HepG2 (cell line): ENCODE results near the gene STAG3. TPM values are rescaled to one million over a fixed set of nuclear protein-coding genes. Genes with fewer than 3 reads are reported as not detected.

Experiments
- ATAC-seq: fragments of 200-7000 bp; cut with Tn5 transposase; 3 replicates; pipeline ENCODE4 v1.9.1; 2020; ENCODE audit warnings: mild to moderate bottlenecking, moderate library complexity
- BruUV-seq: library from RNA; stranded (reverse); fragments of 400-500 nt; replicated peaks from 2 replicates; lab custom pipeline; 2021; lab: Mats Ljungman, UMichigan
- CTCF ChIA-PET: fragments of 300-600 bp; formaldehyde crosslinking; extraction: SDS; loops from one replicate; lab custom pipeline; 2021; ENCODE audit warnings: low total read pairs, inconsistent platforms, low intra/inter-chr PET ratio; lab: Yijun Ruan, JAX
- POLR2A ChIA-PET: fragments of 350-600 bp; sonication (Branson Sonifier 250); formaldehyde crosslinking; loops from one replicate; lab custom pipeline; 2020; ENCODE audit warnings: antibody characterized with exemption, inconsistent platforms; lab: Yijun Ruan, JAX
- DNase-seq: peaks from one replicate; pipeline ENCODE4 v3.0.0-alpha.2; 2015; ENCODE audit warnings: low spot score
- FAIRE-seq: peaks from 3 replicates; lab custom pipeline; 2011; peaks lifted over from hg19 to GRCh38; lab: Jason Lieb, UNC
- H2AFZ ChIP-seq: one replicate; pipeline ENCODE4 v1.6.1; 2011; ENCODE audit warnings: low read length, inconsistent platforms
- H3K27ac ChIP-seq: fragments of 300-600 bp; 3 replicates; pipeline ENCODE4 v1.8.0; 2011; ENCODE audit warnings: mixed run types, mild to moderate bottlenecking, mixed read lengths, low read length, inconsistent platforms; ENCODE audit not compliant: insufficient read depth; ENCODE audit errors: extremely low read length
- H3K27me3 ChIP-seq, 2 experiments: fragments of 200-600 bp in 1 of 2; 2 replicates in 1 of 2; 3 replicates in 1 of 2; pipeline versions ENCODE4 v1.6.0 to v1.8.0; 2011; ENCODE audit warnings: low read length in 2 of 2, mild to moderate bottlenecking in 2 of 2, moderate library complexity in 2 of 2, inconsistent platforms in 1 of 2; ENCODE audit not compliant: insufficient read depth in 2 of 2, control insufficient read depth in 1 of 2
- H3K36me3 ChIP-seq, 2 experiments: fragments of 200-600 bp in 1 of 2; replicated peaks in 1 of 2; 2 replicates in 1 of 2; 3 replicates in 1 of 2; pipeline versions ENCODE4 v1.5.1 to v1.8.0; 2011; ENCODE audit warnings: low read length in 2 of 2, inconsistent platforms in 1 of 2; ENCODE audit not compliant: insufficient read depth in 2 of 2, control insufficient read depth in 1 of 2
- H3K4me1 ChIP-seq: 2 replicates; pipeline ENCODE4 v1.5.1; 2012; ENCODE audit warnings: low read length, inconsistent platforms; ENCODE audit not compliant: insufficient read depth
- H3K4me2 ChIP-seq: 2 replicates; pipeline ENCODE4 v1.6.0; 2011; ENCODE audit warnings: low read depth, low read length, inconsistent platforms
- H3K4me3 ChIP-seq, 3 experiments: fragments of 200-600 bp in 1 of 3; sonication (generic), shearing (Covaris generic) in 1 of 3; replicated peaks in 1 of 3; 2 replicates each; pipeline ENCODE4 v1.5.1; 2011 to 2016; ENCODE audit warnings: low read length in 3 of 3, inconsistent platforms in 2 of 3, low read depth in 2 of 3, mild to moderate bottlenecking in 2 of 3, control low read depth in 1 of 3, mixed read lengths in 1 of 3; ENCODE audit not compliant: insufficient read depth in 1 of 3
- H3K79me2 ChIP-seq: one replicate; pipeline ENCODE4 v1.6.1; 2011; ENCODE audit warnings: low read length, inconsistent platforms; ENCODE audit not compliant: insufficient read depth
- H3K9ac ChIP-seq: 2 replicates; pipeline ENCODE4 v1.6.0; 2011; ENCODE audit warnings: mild to moderate bottlenecking, low read depth, low read length, inconsistent platforms; ENCODE audit not compliant: insufficient read depth
- H3K9me3 ChIP-seq: 2 replicates; pipeline ENCODE4 v1.5.1; 2012; ENCODE audit warnings: mild to moderate bottlenecking, low read length
- H4K20me1 ChIP-seq: 2 replicates; pipeline ENCODE4 v1.6.0; 2011; ENCODE audit warnings: inconsistent platforms, mild to moderate bottlenecking, low read length, moderate library complexity; ENCODE audit not compliant: insufficient read depth
- ELF3 ChIP-seq: IDR thresholded peaks from 2 replicates; pipeline ENCODE4 v1.6.1; 2016; ENCODE audit warnings: missing genetic modification reagents, missing compliant biosample characterization
- IRF2 ChIP-seq: IDR thresholded peaks from 2 replicates; pipeline ENCODE4 v1.6.1; 2018; ENCODE audit warnings: missing genetic modification reagents, missing compliant biosample characterization
- KLF11 ChIP-seq: IDR thresholded peaks from 2 replicates; pipeline ENCODE4 v1.6.1; 2016; ENCODE audit warnings: missing compliant biosample characterization
- MBD4 ChIP-seq: IDR thresholded peaks from 2 replicates; pipeline ENCODE4 v1.6.1; 2012; ENCODE audit warnings: low read length, inconsistent platforms, borderline replicate concordance
- MYC ChIP-seq: sonication (generic); formaldehyde crosslinking; IDR thresholded peaks from 2 replicates; pipeline ENCODE4 v1.9.0; 2021; ENCODE audit warnings: missing genetic modification reagents, borderline replicate concordance
- SOX6 ChIP-seq, 2 experiments: fragments of 450-650 bp in 1 of 2; sonication (generic) in 1 of 2; formaldehyde crosslinking in 1 of 2; IDR thresholded peaks; 2 replicates each; pipeline versions ENCODE4 v1.4.0 to v1.6.1; 2017 to 2020; ENCODE audit warnings: antibody characterized with exemption in 1 of 2, mild to moderate bottlenecking in 1 of 2, missing genetic modification reagents in 1 of 2
- SRY ChIP-seq: sonication (generic); formaldehyde crosslinking; IDR thresholded peaks from 2 replicates; pipeline ENCODE4 v1.8.0; 2022; ENCODE audit warnings: mild to moderate bottlenecking, missing genetic modification reagents
- XRCC5 ChIP-seq: fragments of 200-400 bp; formaldehyde crosslinking; optimal IDR thresholded peaks from 2 replicates; pipeline ENCODE3; 2017; ENCODE audit warnings: mild to moderate bottlenecking, low read length
- ZNF350 ChIP-seq: sonication (generic); formaldehyde crosslinking; IDR thresholded peaks from 2 replicates; pipeline ENCODE4 v1.4.0; 2020; ENCODE audit warnings: mild to moderate bottlenecking, low read depth, missing genetic modification reagents, borderline replicate concordance
- ZNF431 ChIP-seq: sonication (generic); formaldehyde crosslinking; IDR thresholded peaks from 2 replicates; pipeline ENCODE4 v1.9.0; 2022; ENCODE audit warnings: missing genetic modification reagents, low read depth, mild to moderate bottlenecking, borderline replicate concordance
- ZNF777 ChIP-seq: sonication (generic); formaldehyde crosslinking; IDR thresholded peaks from 2 replicates; pipeline ENCODE4 v1.4.0; 2020; ENCODE audit warnings: missing genetic modification reagents
- ZSCAN25 ChIP-seq: sonication (generic); formaldehyde crosslinking; IDR thresholded peaks from 2 replicates; pipeline ENCODE4 v1.8.0; 2022; ENCODE audit warnings: mild to moderate bottlenecking, missing genetic modification reagents
- WGBS: methylation state at CpG from one replicate; pipeline ENCODE4 v1.1.6; 2017; ENCODE audit warnings: low lambda C conversion rate; 5-methylcytosine and 5-hydroxymethylcytosine counted together
- in situ Hi-C: cut with HindIII; loops from 2 replicates; pipeline ENCODE4 v1.10.0; 2017; ENCODE audit warnings: low pct_unique_long_range_greater_than_20kb; ENCODE audit not compliant: extremely low pct_ligation_motif_present
- intact Hi-C: fragments of 100-400 bp; cut with micrococcal nuclease; formaldehyde crosslinking; loops from one replicate; pipeline ENCODE4 v1.10.0; 2022; ENCODE audit not compliant: unreplicated experiment
- polyA plus RNA-seq, 8 experiments: library from polyadenylated mRNA; depleted of rRNA in 3 of 8; stranded (reverse) in 7 of 8; unstranded in 1 of 8; fragments of >200 nt; fragmentation: Illumina TruSeq in 4 of 8; extraction: Trizol in 4 of 8; gene quantifications; 2 replicates each; pipeline versions ENCODE4 v1.2.1 to v1.2.3, GENCODE V29; 2011 to 2016; ENCODE audit warnings: low read depth in 4 of 8, missing spikeins in 1 of 8, mixed read lengths in 1 of 8; ENCODE audit not compliant: insufficient read depth in 1 of 8
- total RNA-seq, 5 experiments: library from RNA; depleted of rRNA; stranded (reverse); fragments of >200 nt; fragmentation: Illumina TruSeq; extraction: Trizol; gene quantifications; 2 replicates each; pipeline ENCODE4 v1.2.3, GENCODE V29; 2016; ENCODE audit warnings: low read depth in 1 of 5
- TF ChIP-seq, protein P1 (sequence below), 2 experiments: sonication (generic) in 1 of 2; formaldehyde crosslinking in 1 of 2; IDR thresholded peaks; 2 replicates each; pipeline versions ENCODE4 v1.6.1 to v1.9.0; 2014 to 2022; ENCODE audit warnings: antibody characterized with exemption in 1 of 2, borderline replicate concordance in 1 of 2, inconsistent platforms in 1 of 2, low read depth in 1 of 2, missing genetic modification reagents in 1 of 2
- TF ChIP-seq, protein P2 (sequence below): sonication (generic); IDR thresholded peaks from 2 replicates; pipeline ENCODE4 v1.6.1; 2016; ENCODE audit warnings: low read depth, borderline replicate concordance
- TF ChIP-seq, protein P3 (sequence below): sonication (generic); formaldehyde crosslinking; IDR thresholded peaks from 2 replicates; pipeline ENCODE4 v1.4.0; 2020; ENCODE audit warnings: missing genetic modification reagents

Gene STAG3
- total and polyA plus RNA-seq, 2 of the 13 experiments (the other 11 are each of a cell fraction or from before 2014, with no cell fraction given): 0.09 to 0.33 TPM

DNA sequence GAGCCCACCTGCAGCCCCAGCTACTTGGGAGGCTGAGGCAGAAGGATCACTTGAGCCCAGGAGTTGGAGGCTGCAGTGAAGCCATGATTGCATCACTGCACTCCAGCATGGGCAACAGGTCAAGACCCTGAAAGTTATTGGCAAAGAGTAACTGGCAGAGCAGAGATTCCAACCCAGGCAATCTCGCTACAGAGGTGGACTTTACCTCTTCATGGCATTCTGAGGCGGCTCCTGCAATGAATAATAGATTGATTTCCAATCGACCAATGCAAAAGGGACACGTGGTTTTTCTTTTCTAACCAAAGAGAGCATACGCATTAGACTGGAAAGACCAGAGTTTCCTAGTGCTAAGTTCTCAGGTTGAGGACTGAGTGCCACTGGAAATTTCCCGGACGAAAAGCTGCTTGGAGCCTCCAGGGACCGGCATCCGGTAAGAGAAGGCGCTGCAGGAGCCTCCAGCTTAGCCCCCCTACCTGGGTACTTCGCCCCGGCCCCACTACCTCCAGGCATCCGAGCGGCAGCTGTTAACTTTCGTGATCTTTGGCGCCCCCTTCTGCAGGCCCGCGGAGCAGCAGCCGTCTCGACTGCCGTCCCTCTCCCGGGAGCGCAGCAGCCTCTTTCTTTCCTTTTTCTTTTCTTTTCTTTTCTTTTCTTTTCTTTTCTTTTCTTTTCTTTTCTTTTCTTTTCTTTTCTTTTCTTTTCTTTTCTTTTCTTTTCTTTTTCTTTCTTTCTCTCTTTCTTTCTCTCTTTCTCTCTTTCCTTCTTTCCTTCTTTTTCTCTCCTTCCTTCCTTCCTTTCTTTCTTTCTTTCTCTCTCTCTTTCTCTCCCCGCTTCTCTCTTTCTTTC, 46.9 kb upstream of the STAG3 start:
- BruUV-seq: no TSS peak
- H2AFZ ChIP-seq: peak overlapping the region; percentile 37
- FAIRE-seq (no peak), DNase-seq (peak; percentile 54), ATAC-seq (peak; percentile 10)
- H3K79me2 ChIP-seq: peaks cover 5% of the 10 kb centered on the region
- ChIA-PET POLR2A (interaction anchor here (1.4 to 3.7 kb wide), 2 partner anchors 12 to 30 kb away, joined by 3 to 26 read pairs; partner anchors contain the start of genes AP4M1 and MCM7), CTCF (interaction anchor here (1.9 kb wide), 1 partner anchor 21 kb away, joined by 5 read pairs; no protein-coding TSS in a partner anchor)
- peak overlapping the region in 2 of 3 experiments; percentile 21 to 61; a peak in 4 of 6 replicates for H3K4me3 ChIP-seq
- H3K27me3 ChIP-seq: no peaks in the 10 kb centered on the region
- no peaks in the 10 kb centered on the region for H4K20me1 ChIP-seq
- peak overlapping the region; percentile 67 for H3K9ac ChIP-seq
- H3K4me1 ChIP-seq: peaks cover 38% of the 10 kb centered on the region
- in situ Hi-C loops: loop anchor here (5.0 kb wide), 1 partner anchor 81 kb away; no protein-coding TSS in a partner anchor
- no peaks in the 10 kb centered on the region for H3K9me3 ChIP-seq
- H3K4me2 ChIP-seq: peak overlapping the region; percentile 80
- intact Hi-C loops: no loop called here
- 5% methylated on average over 23 of the region's 24 CpGs for WGBS
- H3K27ac ChIP-seq: peak overlapping the region; percentile 62
- H3K36me3 ChIP-seq: no peaks in the 10 kb centered on the region
- TF ChIP-seq IRF2 (CRISPR knock-in tag) (0 out of 2 replicates have a peak, but pooled peaks have one; percentile 15), ELF3 (0 out of 2 replicates have a peak, but pooled peaks have one; percentile 20), MYC (CRISPR knock-in tag) (peak; percentile 37; the same call in 1 of the 2 replicates), ZNF350 (peak; percentile 20; the same call in 1 of the 2 replicates), XRCC5 (peak; percentile 59), ZNF431 (CRISPR knock-in tag) (no peak), SRY (CRISPR knock-in tag) (no peak), ZSCAN25 (no peak), SOX6 (IDR thresholded peaks at IDR 0.05) (no peak), SOX6 (CRISPR knock-in tag; IDR thresholded peaks at IDR 0.05) (peak; percentile 29; the same call in 1 of the 2 replicates), KLF11 (no peak), MBD4 (no peak), ZNF777 (CRISPR knock-in tag) (peak; percentile 40; the same call in 1 of the 2 replicates)
- TF ChIP-seq, protein P1, sequence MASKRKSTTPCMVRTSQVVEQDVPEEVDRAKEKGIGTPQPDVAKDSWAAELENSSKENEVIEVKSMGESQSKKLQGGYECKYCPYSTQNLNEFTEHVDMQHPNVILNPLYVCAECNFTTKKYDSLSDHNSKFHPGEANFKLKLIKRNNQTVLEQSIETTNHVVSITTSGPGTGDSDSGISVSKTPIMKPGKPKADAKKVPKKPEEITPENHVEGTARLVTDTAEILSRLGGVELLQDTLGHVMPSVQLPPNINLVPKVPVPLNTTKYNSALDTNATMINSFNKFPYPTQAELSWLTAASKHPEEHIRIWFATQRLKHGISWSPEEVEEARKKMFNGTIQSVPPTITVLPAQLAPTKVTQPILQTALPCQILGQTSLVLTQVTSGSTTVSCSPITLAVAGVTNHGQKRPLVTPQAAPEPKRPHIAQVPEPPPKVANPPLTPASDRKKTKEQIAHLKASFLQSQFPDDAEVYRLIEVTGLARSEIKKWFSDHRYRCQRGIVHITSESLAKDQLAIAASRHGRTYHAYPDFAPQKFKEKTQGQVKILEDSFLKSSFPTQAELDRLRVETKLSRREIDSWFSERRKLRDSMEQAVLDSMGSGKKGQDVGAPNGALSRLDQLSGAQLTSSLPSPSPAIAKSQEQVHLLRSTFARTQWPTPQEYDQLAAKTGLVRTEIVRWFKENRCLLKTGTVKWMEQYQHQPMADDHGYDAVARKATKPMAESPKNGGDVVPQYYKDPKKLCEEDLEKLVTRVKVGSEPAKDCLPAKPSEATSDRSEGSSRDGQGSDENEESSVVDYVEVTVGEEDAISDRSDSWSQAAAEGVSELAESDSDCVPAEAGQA (IDR thresholded peaks at IDR 0.05; ENCODE audit: low read depth): no peak
- TF ChIP-seq, protein P1 (CRISPR knock-in tag; IDR thresholded peaks at IDR 0.05; ENCODE audit: borderline replicate concordance): no peak
- TF ChIP-seq, protein P2, sequence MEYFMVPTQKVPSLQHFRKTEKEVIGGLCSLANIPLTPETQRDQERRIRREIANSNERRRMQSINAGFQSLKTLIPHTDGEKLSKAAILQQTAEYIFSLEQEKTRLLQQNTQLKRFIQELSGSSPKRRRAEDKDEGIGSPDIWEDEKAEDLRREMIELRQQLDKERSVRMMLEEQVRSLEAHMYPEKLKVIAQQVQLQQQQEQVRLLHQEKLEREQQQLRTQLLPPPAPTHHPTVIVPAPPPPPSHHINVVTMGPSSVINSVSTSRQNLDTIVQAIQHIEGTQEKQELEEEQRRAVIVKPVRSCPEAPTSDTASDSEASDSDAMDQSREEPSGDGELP: 0 out of 2 replicates have a peak, but pooled peaks have one; percentile 19
- TF ChIP-seq, protein P3, sequence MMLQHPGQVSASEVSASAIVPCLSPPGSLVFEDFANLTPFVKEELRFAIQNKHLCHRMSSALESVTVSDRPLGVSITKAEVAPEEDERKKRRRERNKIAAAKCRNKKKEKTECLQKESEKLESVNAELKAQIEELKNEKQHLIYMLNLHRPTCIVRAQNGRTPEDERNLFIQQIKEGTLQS (CRISPR knock-in tag): peak; percentile 78
